GM18526 (cell line): ENCODE measurements around the gene RXRB.
A peak's percentile ranks its signal among the peaks of the same experiment; 100 is the strongest.

Experiments used
- POLR2A ChIP-seq: IDR thresholded peaks from 3 replicates; pipeline ENCODE4 v1.6.1; 2011; ENCODE audit not compliant: insufficient read length; ENCODE audit errors: extremely low read depth

The RXRB gene

DNA sequence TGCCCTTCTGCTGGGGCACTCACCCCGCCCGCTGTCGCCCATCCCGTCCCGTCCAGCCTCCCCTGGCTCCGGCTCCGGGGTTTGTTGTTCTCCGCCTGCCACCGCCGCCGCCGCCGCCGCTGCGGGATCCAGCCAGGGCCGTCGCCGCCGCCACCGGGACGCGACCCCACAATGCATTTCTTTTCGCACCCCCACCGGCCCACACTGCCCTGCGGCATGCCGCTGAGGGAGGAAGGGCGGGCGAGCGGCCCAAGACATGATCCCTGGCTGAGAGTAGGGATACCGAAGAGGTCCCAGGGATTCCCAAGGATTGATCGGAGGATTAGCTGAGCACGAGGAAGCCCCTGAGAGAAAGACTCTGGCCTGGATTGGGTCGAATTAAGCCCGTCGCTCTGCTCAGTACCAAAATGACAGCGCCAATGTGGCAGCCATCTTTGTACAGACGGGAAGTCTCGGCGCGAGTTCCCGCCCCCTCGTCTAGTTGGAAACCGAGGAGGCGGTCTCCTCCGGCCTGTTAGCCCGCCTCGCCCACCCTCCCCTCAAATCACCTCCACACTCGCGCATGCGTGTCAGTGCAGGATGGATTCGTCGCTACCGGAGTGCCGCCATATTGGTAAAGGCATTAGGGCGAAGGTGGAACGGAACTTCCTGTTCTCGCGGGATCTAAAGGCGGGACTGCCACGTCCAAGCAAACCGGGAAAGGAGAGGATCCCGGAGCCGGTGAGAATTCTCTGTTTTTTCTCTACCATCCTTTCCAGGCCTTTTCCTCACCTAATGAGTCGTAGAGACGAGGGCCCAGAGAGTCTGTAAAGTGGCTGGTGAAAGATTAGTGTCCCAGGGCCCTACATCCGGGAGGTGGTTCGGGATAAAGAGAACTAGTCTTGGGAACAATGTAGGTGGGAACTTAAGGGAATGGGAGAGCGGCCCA is at the start of gene RXRB, which contains the start of gene SLC39A7:
Gene RXRB, minus strand, starts transcription at position 447 of the 928 bp plus-strand sequence. Its CDS starts 189 bp downstream, at position 258.
Gene SLC39A7, plus strand, starts transcription at position 649 of the 928 bp plus-strand sequence. CDS start 379 bp downstream, outside the sequence.
- TF ChIP-seq POLR2A: peak; percentile 88

- no peak for TF ChIP-seq POLR2A
These were observed 49.5 kb upstream of the RXRB start for GRCh38 chr6:33249732-33250630.

- peak; percentile 87 for TF ChIP-seq POLR2A
These were observed 48.7 kb upstream of the RXRB start for GRCh38 chr6:33248932-33249731.

GRCh38 chr6:33248643-33248931 is 48.1 kb upstream of the RXRB start:
- no peak for TF ChIP-seq POLR2A

DNA sequence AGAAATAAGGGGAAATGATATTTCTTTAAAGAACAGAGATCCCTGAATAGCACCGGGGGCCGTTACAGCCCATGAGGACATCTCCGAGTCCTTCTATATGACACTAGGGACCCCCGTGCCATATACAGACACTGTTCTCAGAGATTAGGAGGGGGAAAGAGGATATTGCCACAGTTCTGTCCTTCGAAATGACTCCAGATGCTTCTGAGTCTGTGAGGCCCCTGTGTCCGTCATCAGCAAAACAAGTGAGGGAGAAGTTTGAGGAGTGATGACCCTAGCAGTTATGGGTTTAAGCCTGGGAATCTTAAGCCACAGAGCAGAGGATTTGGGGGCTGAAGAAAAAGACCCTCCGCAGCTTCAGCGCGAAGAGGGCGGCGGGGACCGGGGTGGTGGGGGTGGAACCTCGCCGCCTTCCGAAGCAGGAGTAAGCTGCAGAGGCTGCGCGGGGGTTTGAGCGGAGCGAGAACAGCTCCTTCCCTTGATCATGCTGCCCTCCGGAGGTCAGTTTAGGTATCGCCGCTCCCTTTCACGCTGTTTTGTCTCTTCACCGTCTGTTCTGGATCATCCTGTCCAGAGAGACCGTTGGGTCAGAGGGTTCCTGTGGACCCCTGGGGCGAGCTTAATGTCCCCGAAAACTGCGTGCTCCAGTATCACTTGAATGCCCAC is 47.6 kb upstream of the RXRB start:
- no peak for TF ChIP-seq POLR2A

DNA sequence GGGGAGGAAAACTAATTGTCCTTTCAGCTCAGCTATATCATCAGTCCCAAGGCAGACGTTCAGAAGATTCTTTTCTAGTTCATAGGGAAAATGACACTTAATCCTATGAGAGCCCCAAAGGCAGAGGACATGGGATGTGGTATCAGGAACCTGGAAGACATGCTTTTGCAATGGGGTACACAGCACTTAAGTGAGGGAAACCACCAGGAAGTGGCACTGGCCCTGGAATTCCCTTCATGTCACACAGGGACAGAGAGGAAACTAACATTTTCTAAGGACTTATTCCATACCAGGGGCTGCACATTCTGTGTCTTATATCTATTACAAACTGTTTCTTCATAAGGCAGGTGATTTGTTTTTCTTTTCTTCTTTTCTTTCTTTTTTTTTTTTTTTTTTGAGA is 43.0 kb upstream of the RXRB start:
- no peak for TF ChIP-seq POLR2A

DNA sequence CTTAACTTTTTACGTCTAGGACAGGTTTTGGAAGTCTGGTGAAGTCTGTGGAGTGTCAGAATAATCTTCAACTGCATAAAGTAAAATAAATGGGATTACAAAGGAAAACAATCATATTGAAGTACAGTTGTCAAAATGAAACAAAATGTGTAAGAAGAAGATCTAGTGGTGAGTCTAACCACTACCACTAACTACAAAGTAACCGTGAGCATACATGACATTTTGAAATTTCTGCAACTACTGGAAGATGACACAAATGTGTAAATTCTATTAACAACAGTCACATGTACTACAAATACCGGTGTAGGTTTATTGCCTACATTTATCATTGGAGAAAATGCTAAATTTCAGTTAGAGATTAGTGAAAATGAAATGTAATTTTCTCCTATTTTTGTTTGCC is 41.5 kb upstream of the RXRB start:
- no peak for TF ChIP-seq POLR2A

GRCh38 chr6:33237741-33238140 is 37.3 kb upstream of the RXRB start:
- no peak for TF ChIP-seq POLR2A

DNA sequence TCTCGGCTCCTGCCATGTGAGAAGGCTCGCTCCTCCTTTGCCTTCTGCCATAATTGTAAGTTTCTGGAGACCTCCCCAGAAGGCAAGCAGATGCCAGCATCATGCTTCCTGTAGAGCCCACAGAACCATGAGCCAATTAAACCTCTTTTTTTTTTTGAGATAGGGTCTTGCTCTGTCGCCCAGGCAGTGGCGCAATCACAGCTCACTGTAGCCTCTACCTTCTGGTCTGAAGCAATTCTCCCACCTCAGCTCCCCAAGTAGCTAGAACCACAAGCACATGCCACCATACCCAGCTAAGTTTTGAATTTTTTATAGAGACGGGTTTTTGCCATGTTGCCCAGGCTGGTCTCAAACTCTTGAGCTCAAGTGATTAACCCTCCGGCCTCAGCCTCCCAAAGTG is 36.4 kb upstream of the RXRB start:
- TF ChIP-seq POLR2A: no peak

DNA sequence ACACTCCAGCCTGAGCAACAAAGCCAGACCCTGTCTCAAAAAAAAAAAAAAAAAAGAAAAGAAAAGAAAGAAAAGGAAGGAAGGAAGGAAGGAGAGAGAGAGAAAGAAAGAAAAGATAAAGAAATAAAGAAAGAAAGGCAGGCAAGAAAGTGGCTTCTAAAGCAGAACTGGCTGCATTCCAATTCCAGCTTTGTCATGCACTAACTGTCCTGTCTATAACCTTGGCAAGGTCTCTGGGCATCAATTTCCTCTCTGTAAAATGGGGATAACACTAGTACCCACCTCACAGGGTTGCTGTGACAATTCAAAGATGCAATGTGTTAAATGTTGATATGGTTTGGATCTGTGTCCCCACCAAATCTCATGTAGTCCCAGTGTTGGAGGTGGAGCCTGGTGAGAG is 35.9 kb upstream of the RXRB start:
- TF ChIP-seq POLR2A: no peak

GRCh38 chr6:33235221-33235634 is 34.8 kb upstream of the RXRB start:
- no peak for TF ChIP-seq POLR2A

DNA sequence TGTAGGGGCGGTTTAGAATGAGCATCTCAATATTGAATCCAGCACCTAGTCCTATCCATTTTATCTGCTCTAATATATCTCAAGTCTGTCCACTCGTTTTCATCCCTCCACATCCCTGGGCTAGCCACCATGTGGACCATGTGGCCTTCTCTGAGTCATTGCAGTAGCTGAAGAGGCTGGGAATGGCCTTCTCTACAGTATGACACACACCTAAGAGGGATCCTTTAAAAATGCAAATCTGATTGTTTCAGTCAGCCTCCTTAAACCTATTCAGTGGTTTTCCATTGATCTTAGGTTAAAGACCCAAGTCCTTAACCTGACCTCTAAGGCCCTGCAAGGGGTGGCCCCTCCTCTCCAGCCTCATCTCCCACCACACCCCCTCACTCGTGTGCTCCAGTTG is 17.2 kb upstream of the RXRB start:
- TF ChIP-seq POLR2A: no peak

DNA sequence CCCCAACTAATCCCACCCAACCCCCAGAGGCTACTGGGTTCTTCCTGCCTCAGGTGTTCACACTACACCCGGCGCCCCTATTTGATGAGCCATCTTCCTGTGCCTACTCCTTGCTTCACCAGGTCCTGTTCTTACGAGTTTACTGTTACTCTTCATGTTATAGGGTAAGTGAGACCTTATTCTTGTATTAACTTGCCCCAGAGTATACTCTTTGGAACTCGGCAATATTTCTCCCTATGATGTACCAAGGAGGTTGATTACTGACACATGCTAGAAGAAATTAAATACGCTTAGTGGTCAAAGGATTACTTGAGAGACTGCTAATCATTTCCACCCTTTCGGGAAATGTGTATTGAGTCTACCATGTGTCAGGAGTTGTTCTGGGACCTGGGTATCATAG is 16.8 kb upstream of the RXRB start:
- TF ChIP-seq POLR2A: no peak

DNA sequence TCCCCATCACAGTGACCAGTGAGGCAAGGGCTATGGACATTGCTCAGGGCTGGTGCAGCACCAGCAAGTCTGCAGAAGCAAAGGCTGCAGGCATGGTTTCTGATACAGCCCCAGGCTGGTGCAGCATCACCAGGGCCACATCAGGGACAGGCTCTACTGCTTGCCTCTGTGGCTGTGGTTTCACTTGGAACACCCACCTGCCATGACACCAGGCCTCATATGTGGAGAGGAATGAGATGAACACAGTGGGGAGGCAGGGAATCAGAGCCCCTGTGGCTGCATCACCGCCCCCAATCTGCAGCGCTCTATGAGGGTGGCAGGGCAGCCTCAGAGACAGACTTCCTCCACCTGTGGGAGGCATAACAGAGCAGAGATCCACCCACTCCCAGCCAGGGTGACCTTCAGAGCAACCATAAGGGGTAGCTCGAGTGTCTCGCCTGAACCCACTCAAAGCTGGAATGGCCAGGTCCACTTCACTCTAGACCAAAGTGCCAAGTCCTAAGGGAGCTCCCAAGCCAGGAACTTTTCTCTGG is 15.7 kb upstream of the RXRB start:
- no peak for TF ChIP-seq POLR2A
